Body of pancreas (tissue), 4 donors: ENCODE measurements around the gene BCAP29. TPM values are rescaled to one million over a fixed set of nuclear protein-coding genes. Genes with fewer than 3 reads are reported as not detected.

ENCODE experiments used
- ATAC-seq: fragments of 150-250 bp; one replicate; pipeline ENCODE4 v1.9.1; 2016
- DNase-seq, 4 donors: peaks; one replicate each; pipeline ENCODE4 v3.0.0-alpha.2; 2019
- H3K27ac ChIP-seq, 4 donors: fragments of 200-600 bp; sonication (generic); 1 replicate in 3 of 4; 2 replicates in 1 of 4; pipeline versions ENCODE4 v1.5.1 to v1.6.1; 2016 to 2019; ENCODE audit warnings: mild to moderate bottlenecking in 1 of 4, mixed read lengths in 1 of 4, moderate library complexity in 1 of 4
- H3K27me3 ChIP-seq, 2 donors: fragments of 200-600 bp; sonication (generic); one replicate each; pipeline ENCODE4 v1.6.0; 2016; ENCODE audit warnings: mild to moderate bottlenecking in 1 of 2
- H3K36me3 ChIP-seq, 2 donors: fragments of 200-600 bp; sonication (generic); replicated peaks in 1 of 2; 2 replicates each; pipeline ENCODE4 v1.5.1; 2016; ENCODE audit warnings: low read depth in 2 of 2; ENCODE audit not compliant: insufficient read depth in 1 of 2
- H3K4me1 ChIP-seq: fragments of 200-600 bp; sonication (generic); one replicate; pipeline ENCODE4 v1.6.0; 2016
- H3K4me3 ChIP-seq, 2 donors: fragments of 200-600 bp; sonication (generic); 1 replicate in 1 of 2; 2 replicates in 1 of 2; pipeline ENCODE4 v1.5.1; 2016 to 2019
- H3K9me3 ChIP-seq, 3 donors: fragments of 200-600 bp; sonication (generic); 1 replicate in 2 of 3; 2 replicates in 1 of 3; pipeline ENCODE4 v1.5.1; 2016
- POLR2A ChIP-seq, 3 donors: fragments of 450-650 bp; IDR thresholded peaks; one replicate each; pipeline ENCODE4 v1.6.1; 2016; ENCODE audit warnings: antibody characterized with exemption in 3 of 3, mild to moderate bottlenecking in 2 of 3
- WGBS, 2 donors: methylation state at CpG; one replicate each; pipeline ENCODE4 v1.1.5; 2017; 5-methylcytosine and 5-hydroxymethylcytosine counted together
- intact Hi-C: fragments of 100-400 bp; cut with DNase I; formaldehyde crosslinking; loops from one replicate; pipeline ENCODE4 v1.15.1; 2023
- total RNA-seq, 2 donors: library from RNA; depleted of rRNA; stranded (reverse); fragments of >200 nt; gene quantifications; one replicate each; pipeline ENCODE4 v1.1.0, GENCODE V29; 2016
- TF ChIP-seq, protein P1 (sequence below), 7 experiments: fragments of 450-650 bp in 4 of 7; fragments of 200-600 bp in 3 of 7; sonication (generic) in 3 of 7; IDR thresholded peaks; one replicate each; pipeline ENCODE4 v1.5.1; 2016 to 2019; ENCODE audit warnings: antibody characterized with exemption in 7 of 7

Gene BCAP29
- total RNA-seq, 2 donors from 2014 or later = 20.8 to 37.9 TPM

DNA sequence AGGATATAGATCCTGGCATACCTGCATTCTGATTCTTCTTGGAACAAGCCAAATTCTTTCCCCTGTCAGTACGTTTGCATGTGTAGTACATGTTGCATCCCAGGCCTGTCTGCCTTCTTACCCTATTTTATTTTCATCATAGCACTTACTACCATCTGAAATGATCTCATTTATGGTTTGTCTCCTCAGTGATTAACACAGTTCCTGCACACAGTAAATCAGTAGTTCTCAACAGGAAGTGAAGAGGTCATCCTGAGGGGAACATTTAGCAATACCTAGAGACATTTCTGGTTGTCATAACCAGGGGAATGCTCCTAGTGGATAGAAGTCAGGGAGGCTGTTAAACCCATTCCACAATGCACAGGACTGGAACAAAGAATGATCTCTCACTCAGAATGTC lies 42.4 kb downstream of the BCAP29 start:
- no peak for ATAC-seq
- no peaks in the 10 kb centered on the region for H3K27me3 ChIP-seq
- no peak overlapping the region for H3K27ac ChIP-seq
- H3K9me3 ChIP-seq = no peaks in the 10 kb centered on the region
- WGBS, 2 donors = 54 to 72% methylated on average over 1 of the region's 1 CpG
- intact Hi-C loops = no loop called here
- no peaks in the 10 kb centered on the region for H3K36me3 ChIP-seq
- DNase-seq = no peak
- no peaks in the 10 kb centered on the region for H3K4me1 ChIP-seq
- TF ChIP-seq, protein P1, sequence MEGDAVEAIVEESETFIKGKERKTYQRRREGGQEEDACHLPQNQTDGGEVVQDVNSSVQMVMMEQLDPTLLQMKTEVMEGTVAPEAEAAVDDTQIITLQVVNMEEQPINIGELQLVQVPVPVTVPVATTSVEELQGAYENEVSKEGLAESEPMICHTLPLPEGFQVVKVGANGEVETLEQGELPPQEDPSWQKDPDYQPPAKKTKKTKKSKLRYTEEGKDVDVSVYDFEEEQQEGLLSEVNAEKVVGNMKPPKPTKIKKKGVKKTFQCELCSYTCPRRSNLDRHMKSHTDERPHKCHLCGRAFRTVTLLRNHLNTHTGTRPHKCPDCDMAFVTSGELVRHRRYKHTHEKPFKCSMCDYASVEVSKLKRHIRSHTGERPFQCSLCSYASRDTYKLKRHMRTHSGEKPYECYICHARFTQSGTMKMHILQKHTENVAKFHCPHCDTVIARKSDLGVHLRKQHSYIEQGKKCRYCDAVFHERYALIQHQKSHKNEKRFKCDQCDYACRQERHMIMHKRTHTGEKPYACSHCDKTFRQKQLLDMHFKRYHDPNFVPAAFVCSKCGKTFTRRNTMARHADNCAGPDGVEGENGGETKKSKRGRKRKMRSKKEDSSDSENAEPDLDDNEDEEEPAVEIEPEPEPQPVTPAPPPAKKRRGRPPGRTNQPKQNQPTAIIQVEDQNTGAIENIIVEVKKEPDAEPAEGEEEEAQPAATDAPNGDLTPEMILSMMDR (IDR thresholded peaks at IDR 0.05) = no peak
- no peak for TF ChIP-seq POLR2A (IDR thresholded peaks at IDR 0.05)
- no peak overlapping the region for H3K4me3 ChIP-seq

- WGBS, 2 donors = 31 to 47% methylated on average over 2 of the region's 2 CpGs
- Histone ChIP-seq H3K4me3 (no peak overlapping the region), H3K27me3 (no peaks in the 10 kb centered on the region), H3K27ac (no peak overlapping the region), H3K36me3 (no peaks in the 10 kb centered on the region), H3K4me1 (no peaks in the 10 kb centered on the region), H3K9me3 (no peaks in the 10 kb centered on the region)
- TF ChIP-seq, protein P1 (IDR thresholded peaks at IDR 0.05) = no peak
- DNase-seq = no peak
- ATAC-seq = no peak
- intact Hi-C loops = no loop called here
Measured at GRCh38 chr7:107622894-107623293, 42.8 kb downstream of the BCAP29 start.

DNA sequence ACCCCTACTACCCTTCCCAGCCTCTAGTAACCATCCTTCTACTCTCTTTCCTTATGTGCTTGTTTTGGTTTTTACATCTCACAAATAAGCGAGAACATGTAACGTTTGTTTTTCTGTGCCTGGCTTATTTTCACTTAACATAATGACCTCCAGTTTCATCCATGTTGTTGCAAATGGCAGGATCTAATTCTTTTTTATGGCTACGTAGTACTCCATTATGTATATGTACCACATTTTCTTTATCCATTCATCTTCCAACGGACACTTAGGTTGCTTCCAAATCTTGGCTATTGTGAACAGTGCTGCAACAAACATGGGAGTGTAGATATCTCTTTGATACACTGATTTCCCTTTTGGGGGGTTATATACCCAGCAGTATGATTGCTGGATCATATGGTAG lies 47.0 kb downstream of the BCAP29 start:
- ATAC-seq = no peak
- Histone ChIP-seq H3K36me3 (no peaks in the 10 kb centered on the region), H3K27me3 (no peaks in the 10 kb centered on the region), H3K9me3 (no peaks in the 10 kb centered on the region), H3K4me3 (no peak overlapping the region), H3K27ac (no peak overlapping the region), H3K4me1 (no peaks in the 10 kb centered on the region)
- intact Hi-C loops = no loop called here
- no peak for DNase-seq
- no peak for TF ChIP-seq POLR2A (IDR thresholded peaks at IDR 0.05)
- TF ChIP-seq, protein P1 (IDR thresholded peaks at IDR 0.05) = no peak
- 89 to 95% methylated on average over 4 of the region's 4 CpGs for WGBS, 2 donors

DNA sequence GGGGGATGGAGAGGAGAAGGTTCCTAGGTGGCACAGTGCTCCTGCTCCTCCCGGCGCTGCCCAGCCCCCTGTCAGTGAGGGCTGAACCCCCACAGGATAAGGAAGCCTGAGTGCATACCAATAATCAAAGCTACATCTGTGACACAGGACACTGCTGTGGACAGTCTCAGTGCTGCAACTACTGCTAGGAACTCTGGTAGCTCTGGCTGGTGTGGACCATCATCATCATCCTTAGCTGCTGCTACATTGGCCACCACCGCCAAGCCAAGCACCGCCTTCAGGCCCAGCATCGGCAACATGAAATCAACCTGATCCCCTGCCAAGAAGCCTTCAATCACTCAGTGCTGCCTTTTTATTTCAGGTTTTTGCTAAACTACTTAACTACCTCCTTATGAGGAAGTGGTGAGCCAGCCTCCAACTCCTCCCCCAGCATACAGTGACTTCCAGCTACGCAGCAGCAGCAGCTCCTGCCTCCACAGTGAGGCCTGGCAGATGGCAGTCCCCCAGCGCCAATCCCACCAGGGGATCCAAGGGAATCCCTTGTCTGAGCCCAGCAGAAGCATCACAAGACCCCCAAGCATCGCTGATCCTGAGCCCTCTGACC lies 48.5 kb downstream of the BCAP29 start:
- H3K4me3 ChIP-seq = no peak overlapping the region
- H3K27ac ChIP-seq = no peak overlapping the region
- ATAC-seq (no peak), DNase-seq (no peak)
- H3K9me3 ChIP-seq = no peaks in the 10 kb centered on the region
- no peaks in the 10 kb centered on the region for H3K27me3 ChIP-seq
- no peaks in the 10 kb centered on the region for H3K4me1 ChIP-seq
- no peaks in the 10 kb centered on the region for H3K36me3 ChIP-seq
- intact Hi-C loops = no loop called here
- no peak for TF ChIP-seq POLR2A (IDR thresholded peaks at IDR 0.05)
- TF ChIP-seq, protein P1 (IDR thresholded peaks at IDR 0.05) = no peak
- 81 to 87% methylated on average over 7 to 8 of the region's 8 CpGs for whole genome bisulfite sequencing, 2 donors

DNA sequence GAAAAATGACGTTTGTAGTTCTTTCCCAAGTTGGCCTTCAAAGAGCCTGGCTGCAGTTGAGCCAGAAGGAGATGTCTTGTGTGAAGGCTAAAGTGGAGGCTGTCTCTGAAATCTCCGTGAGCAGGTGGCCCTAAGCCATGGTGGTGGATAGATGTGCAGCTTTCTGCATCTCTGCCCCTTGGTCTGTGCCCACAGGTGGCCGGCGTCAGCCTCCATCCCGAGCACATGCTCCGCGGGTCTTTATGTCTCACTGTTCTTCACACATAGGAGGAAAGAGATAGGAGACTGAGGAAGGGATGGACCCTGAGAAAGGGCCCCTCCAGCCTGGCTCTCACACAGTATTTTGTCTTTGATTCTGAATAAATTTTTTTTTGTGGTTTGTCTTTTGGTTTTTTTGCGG lies 50.3 kb downstream of the BCAP29 start:
- TF ChIP-seq, protein P1 (IDR thresholded peaks at IDR 0.05) = no peak
- no peak for TF ChIP-seq POLR2A (IDR thresholded peaks at IDR 0.05)
- Histone ChIP-seq H3K4me1 (no peaks in the 10 kb centered on the region), H3K27me3 (no peaks in the 10 kb centered on the region), H3K4me3 (no peak overlapping the region), H3K27ac (no peak overlapping the region), H3K9me3 (no peaks in the 10 kb centered on the region), H3K36me3 (no peaks in the 10 kb centered on the region)
- intact Hi-C loops = no loop called here
- ATAC-seq (no peak), DNase-seq (no peak)
- WGBS, 2 donors = 91 to 95% methylated on average over 8 of the region's 8 CpGs
